PFSK-1 (cell line): ENCODE measurements around the gene LPCAT4.

Experiments used
- POLR2AphosphoS5 ChIP-seq: IDR thresholded peaks from 2 replicates; pipeline ENCODE4 v1.6.1; 2012; ENCODE audit warnings: low read depth, mild to moderate bottlenecking, control low read depth, low read length, moderate library complexity
- REST ChIP-seq, 2 experiments: IDR thresholded peaks; 2 replicates each; pipeline versions ENCODE4 v1.6.1 to v1.8.0; 2011 to 2012; ENCODE audit warnings: low read depth in 2 of 2, low read length in 2 of 2, control low read depth in 1 of 2, inconsistent platforms in 1 of 2, mild to moderate bottlenecking in 1 of 2, moderate library complexity in 1 of 2; ENCODE audit not compliant: insufficient read depth in 1 of 2
- TAF1 ChIP-seq: IDR thresholded peaks from 2 replicates; pipeline ENCODE4 v1.6.1; 2012; ENCODE audit warnings: low read length, control low read depth, borderline replicate concordance; ENCODE audit not compliant: insufficient read depth

DNA sequence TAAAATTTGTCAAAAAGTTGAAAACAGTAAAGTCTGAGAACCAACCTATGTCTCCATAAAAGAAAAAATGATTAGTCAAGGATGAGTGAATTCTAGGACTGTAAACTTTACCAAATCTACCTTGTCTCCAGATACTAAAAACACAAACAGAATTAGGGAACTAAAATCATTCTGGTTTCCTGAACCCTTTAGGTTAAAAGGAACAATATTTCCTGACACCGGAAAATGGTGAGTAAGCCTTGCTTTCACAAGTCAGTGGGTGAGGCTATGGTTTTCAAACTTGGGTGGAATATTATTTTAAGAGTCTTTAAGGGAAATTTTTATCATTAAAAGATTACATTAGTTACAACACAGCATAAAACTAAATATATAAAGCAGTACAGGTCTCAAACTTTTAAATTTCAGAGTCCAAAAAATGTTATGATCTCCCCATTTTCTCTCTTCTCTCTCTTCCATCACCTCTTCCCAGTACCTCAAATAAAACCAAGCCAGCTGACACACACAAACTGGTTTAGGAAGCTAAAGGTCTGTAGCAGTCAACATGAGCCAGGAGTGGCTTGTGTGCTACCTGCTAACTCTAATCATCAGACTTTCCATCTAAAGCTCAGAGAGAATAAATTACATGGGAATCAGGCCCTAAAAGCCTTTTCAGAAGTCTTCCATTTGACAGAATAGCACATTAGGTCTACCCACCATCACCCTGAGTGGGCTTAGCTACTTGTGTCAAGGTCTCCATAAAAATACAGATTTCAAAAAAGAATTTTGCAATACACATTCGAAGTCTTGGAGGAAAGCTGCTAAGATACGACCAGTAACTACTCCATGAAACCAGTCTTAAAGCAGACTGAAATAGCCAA is 31.6 kb downstream of the LPCAT4 start:
- TF ChIP-seq REST (IDR thresholded peaks at IDR 0.05; ENCODE audit: insufficient read depth in 1 of 2, low read depth in 2 of 2, low read length in 2 of 2) = no peak
- TF ChIP-seq POLR2AphosphoS5 = no peak
- no peak for TF ChIP-seq TAF1
